ENCODE data around the gene EHBP1L1.

DNA sequence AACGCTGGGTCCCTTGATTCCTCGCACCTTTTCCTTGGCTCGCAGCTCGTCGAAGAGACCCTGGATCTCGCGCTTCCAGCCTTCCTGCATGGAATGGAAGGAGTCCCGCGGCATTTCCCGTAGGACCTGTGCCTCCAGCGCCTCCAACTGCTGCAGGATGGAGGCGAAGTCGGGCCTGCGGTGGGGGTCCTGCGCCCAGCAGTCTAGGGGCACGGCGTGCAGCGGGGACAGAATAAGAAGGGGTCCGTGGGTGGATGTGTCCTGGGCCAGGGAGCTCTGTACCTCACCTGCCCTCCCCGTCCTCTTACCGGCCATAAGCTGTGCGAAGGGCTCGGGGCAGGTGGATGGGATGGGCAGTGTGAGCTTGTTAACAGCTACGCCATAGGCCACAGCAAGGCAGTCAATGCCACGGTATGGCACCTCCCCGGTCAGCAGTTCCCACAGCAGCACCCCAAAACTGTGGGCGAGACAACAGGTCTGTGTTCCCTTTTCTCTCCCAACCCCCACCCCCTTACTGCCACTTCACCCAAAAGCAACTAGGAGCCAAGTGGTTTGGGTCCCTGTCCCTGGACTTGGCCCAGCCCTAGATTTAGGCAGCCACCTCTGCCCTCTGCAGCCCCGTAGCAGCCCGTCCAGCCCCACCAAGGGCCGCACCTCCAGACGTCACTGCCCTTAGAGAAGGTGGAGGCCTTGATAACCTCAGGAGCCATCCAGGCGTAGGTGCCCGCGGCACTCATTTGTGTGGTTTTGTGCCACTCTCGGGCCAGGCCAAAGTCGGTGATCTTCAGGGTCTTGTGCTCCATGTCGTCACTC is 32.0 kb downstream of the EHBP1L1 start:
- TF ChIP-seq, protein P1, sequence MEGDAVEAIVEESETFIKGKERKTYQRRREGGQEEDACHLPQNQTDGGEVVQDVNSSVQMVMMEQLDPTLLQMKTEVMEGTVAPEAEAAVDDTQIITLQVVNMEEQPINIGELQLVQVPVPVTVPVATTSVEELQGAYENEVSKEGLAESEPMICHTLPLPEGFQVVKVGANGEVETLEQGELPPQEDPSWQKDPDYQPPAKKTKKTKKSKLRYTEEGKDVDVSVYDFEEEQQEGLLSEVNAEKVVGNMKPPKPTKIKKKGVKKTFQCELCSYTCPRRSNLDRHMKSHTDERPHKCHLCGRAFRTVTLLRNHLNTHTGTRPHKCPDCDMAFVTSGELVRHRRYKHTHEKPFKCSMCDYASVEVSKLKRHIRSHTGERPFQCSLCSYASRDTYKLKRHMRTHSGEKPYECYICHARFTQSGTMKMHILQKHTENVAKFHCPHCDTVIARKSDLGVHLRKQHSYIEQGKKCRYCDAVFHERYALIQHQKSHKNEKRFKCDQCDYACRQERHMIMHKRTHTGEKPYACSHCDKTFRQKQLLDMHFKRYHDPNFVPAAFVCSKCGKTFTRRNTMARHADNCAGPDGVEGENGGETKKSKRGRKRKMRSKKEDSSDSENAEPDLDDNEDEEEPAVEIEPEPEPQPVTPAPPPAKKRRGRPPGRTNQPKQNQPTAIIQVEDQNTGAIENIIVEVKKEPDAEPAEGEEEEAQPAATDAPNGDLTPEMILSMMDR (tag by site-specific recombination; IDR thresholded peaks at IDR 0.05): no peak
- TF ChIP-seq ZBTB8A (tag by site-specific recombination; IDR thresholded peaks at IDR 0.05) (no peak), ZSCAN18 (tag by site-specific recombination; IDR thresholded peaks at IDR 0.05) (no peak), IKZF3 (tag by site-specific recombination; IDR thresholded peaks at IDR 0.05) (no peak), ZNF664 (tag by site-specific recombination; IDR thresholded peaks at IDR 0.05) (no peak), YY1 (tag by site-specific recombination; IDR thresholded peaks at IDR 0.05) (no peak)
- TF ChIP-seq, protein P2, sequence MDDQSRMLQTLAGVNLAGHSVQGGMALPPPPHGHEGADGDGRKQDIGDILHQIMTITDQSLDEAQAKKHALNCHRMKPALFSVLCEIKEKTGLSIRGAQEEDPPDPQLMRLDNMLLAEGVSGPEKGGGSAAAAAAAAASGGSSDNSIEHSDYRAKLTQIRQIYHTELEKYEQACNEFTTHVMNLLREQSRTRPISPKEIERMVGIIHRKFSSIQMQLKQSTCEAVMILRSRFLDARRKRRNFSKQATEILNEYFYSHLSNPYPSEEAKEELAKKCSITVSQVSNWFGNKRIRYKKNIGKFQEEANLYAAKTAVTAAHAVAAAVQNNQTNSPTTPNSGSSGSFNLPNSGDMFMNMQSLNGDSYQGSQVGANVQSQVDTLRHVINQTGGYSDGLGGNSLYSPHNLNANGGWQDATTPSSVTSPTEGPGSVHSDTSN (CRISPR knock-in tag; IDR thresholded peaks at IDR 0.05): no peak
- TF ChIP-seq, protein P3, sequence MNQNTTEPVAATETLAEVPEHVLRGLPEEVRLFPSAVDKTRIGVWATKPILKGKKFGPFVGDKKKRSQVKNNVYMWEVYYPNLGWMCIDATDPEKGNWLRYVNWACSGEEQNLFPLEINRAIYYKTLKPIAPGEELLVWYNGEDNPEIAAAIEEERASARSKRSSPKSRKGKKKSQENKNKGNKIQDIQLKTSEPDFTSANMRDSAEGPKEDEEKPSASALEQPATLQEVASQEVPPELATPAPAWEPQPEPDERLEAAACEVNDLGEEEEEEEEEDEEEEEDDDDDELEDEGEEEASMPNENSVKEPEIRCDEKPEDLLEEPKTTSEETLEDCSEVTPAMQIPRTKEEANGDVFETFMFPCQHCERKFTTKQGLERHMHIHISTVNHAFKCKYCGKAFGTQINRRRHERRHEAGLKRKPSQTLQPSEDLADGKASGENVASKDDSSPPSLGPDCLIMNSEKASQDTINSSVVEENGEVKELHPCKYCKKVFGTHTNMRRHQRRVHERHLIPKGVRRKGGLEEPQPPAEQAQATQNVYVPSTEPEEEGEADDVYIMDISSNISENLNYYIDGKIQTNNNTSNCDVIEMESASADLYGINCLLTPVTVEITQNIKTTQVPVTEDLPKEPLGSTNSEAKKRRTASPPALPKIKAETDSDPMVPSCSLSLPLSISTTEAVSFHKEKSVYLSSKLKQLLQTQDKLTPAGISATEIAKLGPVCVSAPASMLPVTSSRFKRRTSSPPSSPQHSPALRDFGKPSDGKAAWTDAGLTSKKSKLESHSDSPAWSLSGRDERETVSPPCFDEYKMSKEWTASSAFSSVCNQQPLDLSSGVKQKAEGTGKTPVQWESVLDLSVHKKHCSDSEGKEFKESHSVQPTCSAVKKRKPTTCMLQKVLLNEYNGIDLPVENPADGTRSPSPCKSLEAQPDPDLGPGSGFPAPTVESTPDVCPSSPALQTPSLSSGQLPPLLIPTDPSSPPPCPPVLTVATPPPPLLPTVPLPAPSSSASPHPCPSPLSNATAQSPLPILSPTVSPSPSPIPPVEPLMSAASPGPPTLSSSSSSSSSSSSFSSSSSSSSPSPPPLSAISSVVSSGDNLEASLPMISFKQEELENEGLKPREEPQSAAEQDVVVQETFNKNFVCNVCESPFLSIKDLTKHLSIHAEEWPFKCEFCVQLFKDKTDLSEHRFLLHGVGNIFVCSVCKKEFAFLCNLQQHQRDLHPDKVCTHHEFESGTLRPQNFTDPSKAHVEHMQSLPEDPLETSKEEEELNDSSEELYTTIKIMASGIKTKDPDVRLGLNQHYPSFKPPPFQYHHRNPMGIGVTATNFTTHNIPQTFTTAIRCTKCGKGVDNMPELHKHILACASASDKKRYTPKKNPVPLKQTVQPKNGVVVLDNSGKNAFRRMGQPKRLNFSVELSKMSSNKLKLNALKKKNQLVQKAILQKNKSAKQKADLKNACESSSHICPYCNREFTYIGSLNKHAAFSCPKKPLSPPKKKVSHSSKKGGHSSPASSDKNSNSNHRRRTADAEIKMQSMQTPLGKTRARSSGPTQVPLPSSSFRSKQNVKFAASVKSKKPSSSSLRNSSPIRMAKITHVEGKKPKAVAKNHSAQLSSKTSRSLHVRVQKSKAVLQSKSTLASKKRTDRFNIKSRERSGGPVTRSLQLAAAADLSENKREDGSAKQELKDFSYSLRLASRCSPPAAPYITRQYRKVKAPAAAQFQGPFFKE (tag by site-specific recombination; IDR thresholded peaks at IDR 0.05; ENCODE audit: borderline replicate concordance): no peak
